ENCODE measurements around the gene UBE2D2. TPM values are rescaled to one million over a fixed set of nuclear protein-coding genes. Genes with fewer than 3 reads are reported as not detected.

UBE2D2 gene
- total RNA-seq, 4 donors from 2014 or later, result 55.9 to 63.7 (median 58.5) TPM

DNA sequence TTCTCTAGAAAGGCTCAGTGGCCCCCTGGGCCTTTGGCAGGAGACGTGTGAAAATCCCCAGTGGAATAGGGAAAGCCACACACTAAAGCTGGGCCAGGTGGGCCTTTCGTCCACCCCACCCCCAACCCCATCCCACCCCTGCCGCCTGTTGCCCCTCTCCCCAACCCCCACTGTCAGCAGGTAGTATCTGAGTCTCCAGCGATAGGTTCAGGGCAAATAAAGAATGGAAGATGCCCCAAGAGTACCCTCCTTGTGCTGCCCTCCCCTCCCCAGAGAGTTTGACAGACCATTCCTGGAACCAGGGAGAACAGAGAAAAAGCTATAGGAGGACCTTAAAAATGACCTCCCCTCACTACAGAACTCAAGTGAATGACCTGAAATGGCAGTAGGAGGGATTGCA is 36.7 kb upstream of the UBE2D2 start:
- TF ChIP-seq, protein P1, sequence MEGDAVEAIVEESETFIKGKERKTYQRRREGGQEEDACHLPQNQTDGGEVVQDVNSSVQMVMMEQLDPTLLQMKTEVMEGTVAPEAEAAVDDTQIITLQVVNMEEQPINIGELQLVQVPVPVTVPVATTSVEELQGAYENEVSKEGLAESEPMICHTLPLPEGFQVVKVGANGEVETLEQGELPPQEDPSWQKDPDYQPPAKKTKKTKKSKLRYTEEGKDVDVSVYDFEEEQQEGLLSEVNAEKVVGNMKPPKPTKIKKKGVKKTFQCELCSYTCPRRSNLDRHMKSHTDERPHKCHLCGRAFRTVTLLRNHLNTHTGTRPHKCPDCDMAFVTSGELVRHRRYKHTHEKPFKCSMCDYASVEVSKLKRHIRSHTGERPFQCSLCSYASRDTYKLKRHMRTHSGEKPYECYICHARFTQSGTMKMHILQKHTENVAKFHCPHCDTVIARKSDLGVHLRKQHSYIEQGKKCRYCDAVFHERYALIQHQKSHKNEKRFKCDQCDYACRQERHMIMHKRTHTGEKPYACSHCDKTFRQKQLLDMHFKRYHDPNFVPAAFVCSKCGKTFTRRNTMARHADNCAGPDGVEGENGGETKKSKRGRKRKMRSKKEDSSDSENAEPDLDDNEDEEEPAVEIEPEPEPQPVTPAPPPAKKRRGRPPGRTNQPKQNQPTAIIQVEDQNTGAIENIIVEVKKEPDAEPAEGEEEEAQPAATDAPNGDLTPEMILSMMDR (IDR thresholded peaks at IDR 0.05; ENCODE audit: low read depth), result no peak

DNA sequence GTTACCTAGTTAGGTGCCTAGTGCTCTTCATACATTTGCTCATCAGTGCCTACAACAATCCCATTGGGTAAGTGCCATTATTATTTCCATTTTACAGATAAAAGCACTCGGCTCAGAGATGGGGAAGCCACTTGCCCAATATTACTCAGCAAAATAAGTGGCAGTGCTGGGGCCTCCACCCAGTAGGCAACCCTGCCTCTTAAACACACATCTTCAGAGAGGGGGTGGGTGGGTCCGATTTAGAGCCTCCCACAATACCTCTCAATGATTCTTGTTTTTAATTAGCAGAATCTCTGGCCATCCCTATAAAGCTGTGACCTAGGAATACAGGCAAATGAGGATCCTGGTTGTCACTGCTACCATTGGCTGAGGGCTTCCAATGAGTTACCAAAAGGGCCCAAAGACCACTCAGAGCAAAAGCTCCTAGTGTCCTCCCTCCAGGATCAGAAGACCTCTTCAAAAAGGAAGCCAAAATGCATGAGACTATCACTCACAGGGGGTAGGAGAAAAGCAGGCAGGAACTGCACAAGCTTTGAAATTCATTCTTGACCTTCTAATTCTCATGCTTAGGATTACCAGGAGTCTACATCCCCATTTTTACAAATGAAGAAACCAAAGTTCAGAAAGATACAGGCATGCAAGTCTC is 36.1 kb upstream of the UBE2D2 start:
- TF ChIP-seq, protein P1 (IDR thresholded peaks at IDR 0.05; ENCODE audit: low read depth), result no peak

DNA sequence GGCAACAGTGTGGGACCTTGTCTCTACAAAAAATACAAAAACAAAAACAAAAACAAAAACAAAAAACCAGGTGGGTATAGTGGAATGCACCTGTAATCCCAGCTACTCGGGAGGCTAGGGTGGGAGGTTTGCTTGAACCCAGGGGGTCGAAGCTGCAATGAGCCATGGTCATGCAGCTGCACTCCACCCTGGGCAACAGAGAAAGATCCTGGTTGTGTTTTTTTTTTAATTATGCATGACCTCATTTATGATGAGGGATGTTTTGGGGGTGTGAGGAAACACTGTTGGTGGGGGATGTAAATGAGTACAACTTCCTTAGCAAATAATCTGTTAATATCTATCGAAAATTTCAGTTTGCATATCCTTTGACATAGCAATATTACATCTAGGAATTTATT is 29.4 kb upstream of the UBE2D2 start:
- TF ChIP-seq, protein P1 (IDR thresholded peaks at IDR 0.05; ENCODE audit: low read depth), result no peak

DNA sequence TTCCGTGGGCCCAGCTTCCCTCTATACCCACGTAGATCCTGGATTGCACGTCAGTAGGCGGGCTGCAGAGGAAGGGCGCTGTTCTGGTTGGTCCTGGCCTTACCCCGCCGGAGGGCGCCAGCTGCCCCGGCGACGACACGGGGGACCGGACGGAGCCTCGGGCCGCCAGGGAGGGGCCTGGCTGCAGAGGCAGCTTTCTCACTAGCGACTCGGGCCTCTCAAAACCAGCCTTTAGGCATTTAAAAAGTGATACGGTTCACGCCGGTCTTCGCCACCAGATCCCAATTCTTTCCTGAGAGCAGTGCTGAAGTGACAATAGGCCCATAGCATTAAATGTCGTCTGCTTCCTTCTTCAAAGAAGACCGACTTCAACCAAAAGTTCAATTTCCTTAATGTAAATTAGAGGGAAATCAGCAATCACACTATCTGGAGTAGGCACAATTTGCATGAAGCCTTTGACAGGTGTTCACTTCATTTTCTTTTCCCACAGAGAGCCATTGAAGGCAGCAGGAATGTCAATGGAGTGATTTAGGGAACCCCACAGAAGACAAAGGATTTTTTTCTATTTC is 17.6 kb upstream of the UBE2D2 start:
- TF ChIP-seq, protein P1 (IDR thresholded peaks at IDR 0.05; ENCODE audit: low read depth), result no peak

DNA sequence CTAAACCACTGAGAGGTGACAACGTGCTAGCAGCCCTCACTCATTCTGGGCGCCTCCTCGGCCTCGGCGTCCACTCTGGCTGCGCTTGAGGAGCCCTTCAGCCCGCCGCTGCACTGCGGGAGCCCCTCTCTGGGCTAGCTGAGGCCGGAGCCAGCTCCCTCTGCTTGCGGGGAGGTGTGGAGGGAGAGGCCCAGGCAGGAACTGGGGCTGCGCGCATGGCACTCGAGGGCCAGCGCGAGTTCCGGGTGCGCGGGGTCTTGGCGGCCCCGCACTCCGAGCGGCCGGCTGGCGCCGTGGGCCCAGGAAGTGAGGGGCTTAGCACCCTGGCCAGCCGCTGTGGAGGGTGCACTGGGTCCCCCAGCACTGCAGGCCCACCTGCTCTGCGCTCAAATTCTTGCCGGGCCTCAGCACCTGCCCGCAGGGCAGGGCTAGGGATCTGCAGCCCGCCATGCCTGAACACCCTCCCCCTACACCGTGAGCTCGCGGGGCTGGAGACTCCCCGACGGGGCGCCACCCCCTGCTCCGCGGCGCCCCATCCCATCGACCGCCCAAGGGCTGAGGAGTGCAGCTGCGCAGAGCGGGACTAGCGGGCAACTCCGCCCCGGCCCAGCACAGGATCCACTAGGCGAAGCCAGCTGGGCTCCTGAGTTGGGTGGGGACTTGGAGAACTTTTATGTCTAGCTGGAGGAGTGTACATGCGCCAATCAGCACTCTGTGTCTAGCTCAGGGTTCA is 11.8 kb upstream of the UBE2D2 start:
- TF ChIP-seq, protein P1 (IDR thresholded peaks at IDR 0.05; ENCODE audit: low read depth), result no peak

DNA sequence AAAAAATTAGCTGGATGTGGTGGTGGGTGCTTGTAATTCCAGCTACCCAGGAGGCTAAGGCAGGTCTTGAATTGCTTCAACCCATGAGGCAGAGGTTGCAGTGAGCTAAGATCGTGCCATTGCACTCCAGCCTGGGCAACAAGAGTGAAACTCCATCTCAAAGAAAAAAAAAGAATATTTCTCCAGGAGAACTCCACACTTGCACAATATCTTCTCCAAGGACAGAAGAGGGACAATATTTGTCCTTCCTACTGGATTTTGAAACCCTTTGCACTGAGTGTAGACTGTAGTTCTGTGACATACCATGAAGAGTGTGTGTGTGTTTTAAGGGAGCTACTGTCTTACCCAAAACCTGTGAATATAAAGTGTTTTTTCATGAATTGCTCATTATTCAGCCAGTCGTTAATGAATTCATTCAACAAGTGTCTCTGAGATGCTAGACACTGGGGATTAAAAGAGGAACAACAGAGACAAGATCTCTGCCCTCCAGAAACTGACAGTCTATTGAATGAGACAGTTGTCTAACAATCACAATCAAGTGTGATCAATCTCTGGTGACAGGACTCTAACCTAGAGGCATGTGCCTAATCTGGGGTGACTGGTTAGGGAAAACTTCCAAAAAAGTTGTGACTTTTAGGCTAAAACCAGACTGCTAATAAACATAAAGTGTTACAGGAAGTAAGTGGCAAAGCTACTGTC is 9.8 kb upstream of the UBE2D2 start:
- TF ChIP-seq, protein P1 (IDR thresholded peaks at IDR 0.05; ENCODE audit: low read depth), result no peak

Data from subcutaneous adipose tissue (tissue), 4 donors.